HG03378 (cell line): ENCODE results near the gene MED13.
"Not testable (repeated sequence)": the region's sequence is repeated elsewhere in the genome, so short reads cannot be mapped to it uniquely, and the experiment has no call there.

Source experiments
- ATAC-seq: cut with Tn5 transposase; IDR thresholded peaks from one replicate; pipeline ENCODE4 v1.9.1; 2021; ENCODE audit warnings: mild to moderate bottlenecking, moderate library complexity; ENCODE audit not compliant: unreplicated experiment

Gene MED13

GRCh38 chr17:62001105-62001504 is 64.0 kb downstream of the MED13 start:
- no peak for ATAC-seq

- ATAC-seq: no peak
These were observed 64.9 kb downstream of the MED13 start for GRCh38 chr17:62000186-62000585.

GRCh38 chr17:61998534-61998933 is 66.5 kb downstream of the MED13 start:
- not testable (repeated sequence) for ATAC-seq

GRCh38 chr17:61997664-61998063 is 67.4 kb downstream of the MED13 start:
- ATAC-seq: no peak

GRCh38 chr17:61996916-61997605 is 68.0 kb downstream of the MED13 start:
- ATAC-seq: no peak

GRCh38 chr17:61989509-61989908 is 75.6 kb downstream of the MED13 start:
- no peak for ATAC-seq

- no peak for ATAC-seq
These were observed 78.2 kb downstream of the MED13 start for GRCh38 chr17:61986898-61987297.

- no peak for ATAC-seq
These were observed 80.3 kb downstream of the MED13 start for GRCh38 chr17:61984821-61985220.

GRCh38 chr17:61981323-61981722 is 83.8 kb downstream of the MED13 start:
- no peak for ATAC-seq

GRCh38 chr17:61980535-61980934 is 84.5 kb downstream of the MED13 start:
- ATAC-seq: no peak

GRCh38 chr17:61974115-61974514 is 91.0 kb downstream of the MED13 start:
- no peak for ATAC-seq

- ATAC-seq: no peak
These were observed 92.8 kb downstream of the MED13 start for GRCh38 chr17:61972311-61972710.

- ATAC-seq: no peak
These were observed 95.0 kb downstream of the MED13 start for GRCh38 chr17:61970030-61970429.

- no peak for ATAC-seq
These were observed 96.3 kb downstream of the MED13 start for GRCh38 chr17:61968757-61969156.

- ATAC-seq: no peak
These were observed 97.3 kb downstream of the MED13 start for GRCh38 chr17:61967729-61968128.

GRCh38 chr17:61966191-61966590 is 98.9 kb downstream of the MED13 start:
- no peak for ATAC-seq

- no peak for ATAC-seq
These were observed 109.5 kb downstream of the MED13 start for GRCh38 chr17:61955619-61956018.

GRCh38 chr17:61947367-61948078 is 117.6 kb downstream of the MED13 start:
- no peak for ATAC-seq

GRCh38 chr17:61946359-61946758 is 118.7 kb downstream of the MED13 start:
- ATAC-seq: no peak

- ATAC-seq: no peak
These were observed 122.0 kb downstream of the MED13 start for GRCh38 chr17:61943117-61943516.

GRCh38 chr17:61942085-61942484 is 123.0 kb downstream of the MED13 start:
- ATAC-seq: no peak

- ATAC-seq: no peak
These were observed 137.0 kb downstream of the MED13 start for GRCh38 chr17:61928101-61928436.
